ENCODE measurements around the gene EDNRA.

Gene EDNRA

GRCh38 chr4:147525494-147526271, 44.8 kb downstream of the EDNRA start:
- no peak for DNase-seq (ENCODE audit: low read depth)
- H3K36me3 ChIP-seq (ENCODE audit: control insufficient read depth, insufficient read depth, low read length, severe bottlenecking), result no peaks in the 10 kb centered on the region
- H3K27me3 ChIP-seq (replicated peaks; ENCODE audit: control insufficient read depth, insufficient read depth, low read length), result no peaks in the 10 kb centered on the region
- H3K4me3 ChIP-seq (ENCODE audit: low read length), result no peak overlapping the region
- H3K9ac ChIP-seq (ENCODE audit: low read length), result no peak overlapping the region
- peaks cover 22% of the 10 kb centered on the region for H3K4me1 ChIP-seq (ENCODE audit: control insufficient read depth, insufficient read depth, low read length)
- H3K9me3 ChIP-seq (ENCODE audit: control insufficient read depth, low read length), result no peaks in the 10 kb centered on the region

GRCh38 chr4:147526272-147526654, 45.4 kb downstream of the EDNRA start:
- peaks cover 22% of the 10 kb centered on the region for H3K4me1 ChIP-seq (ENCODE audit: control insufficient read depth, insufficient read depth, low read length)
- H3K4me3 ChIP-seq (ENCODE audit: low read length), result no peak overlapping the region
- no peaks in the 10 kb centered on the region for H3K27me3 ChIP-seq (replicated peaks; ENCODE audit: control insufficient read depth, insufficient read depth, low read length)
- DNase-seq (ENCODE audit: low read depth), result no peak
- H3K9me3 ChIP-seq (ENCODE audit: control insufficient read depth, low read length), result no peaks in the 10 kb centered on the region
- H3K36me3 ChIP-seq (ENCODE audit: control insufficient read depth, insufficient read depth, low read length, severe bottlenecking), result no peaks in the 10 kb centered on the region
- H3K9ac ChIP-seq (ENCODE audit: low read length), result no peak overlapping the region

DNA sequence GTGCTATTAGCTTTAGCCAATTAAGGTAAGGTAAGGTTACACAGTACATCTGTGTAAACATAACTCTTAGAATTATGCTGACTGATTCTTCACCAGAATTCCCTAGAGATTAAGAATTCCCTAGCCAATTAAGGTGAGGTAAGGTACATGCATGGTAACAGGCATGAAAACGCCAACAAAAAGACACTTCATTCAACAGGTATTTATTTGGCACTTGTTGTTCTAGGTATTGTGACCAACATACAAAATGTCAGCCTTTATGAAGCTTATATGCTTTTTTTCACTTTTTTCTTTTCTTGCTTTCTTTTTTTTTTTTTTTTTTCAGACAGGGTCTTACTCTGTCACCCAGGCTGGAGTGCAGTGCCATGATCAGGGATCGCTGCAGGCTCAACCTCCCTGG, 47.2 kb downstream of the EDNRA start:
- no peak for DNase-seq (ENCODE audit: low read depth)
- Histone ChIP-seq H3K9ac (ENCODE audit: low read length) (no peak overlapping the region), H3K4me3 (ENCODE audit: low read length) (no peak overlapping the region), H3K36me3 (ENCODE audit: control insufficient read depth, insufficient read depth, low read length, severe bottlenecking) (no peaks in the 10 kb centered on the region), H3K27me3 (replicated peaks; ENCODE audit: control insufficient read depth, insufficient read depth, low read length) (no peaks in the 10 kb centered on the region), H3K4me1 (ENCODE audit: control insufficient read depth, insufficient read depth, low read length) (peaks cover 22% of the 10 kb centered on the region), H3K9me3 (ENCODE audit: control insufficient read depth, low read length) (no peaks in the 10 kb centered on the region)

DNA sequence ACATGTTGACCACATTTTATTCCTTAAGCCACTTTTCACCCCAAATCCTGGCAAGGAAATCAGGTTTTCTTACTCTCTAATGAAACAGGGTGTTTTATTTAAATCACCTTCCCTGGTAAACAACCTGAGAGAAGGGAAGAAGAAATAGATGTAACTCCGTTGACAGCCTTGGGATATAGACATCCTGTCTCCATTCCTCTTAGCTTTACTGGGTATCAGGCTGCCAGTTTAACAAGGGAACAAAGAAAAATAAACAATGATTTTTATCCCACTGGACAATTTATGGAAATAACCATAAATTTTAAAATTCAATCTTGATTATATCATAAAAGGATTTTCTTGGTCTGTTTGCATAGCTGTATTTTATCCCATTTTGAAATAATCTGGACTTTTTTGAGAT, 49.2 kb downstream of the EDNRA start:
- no peak overlapping the region for H3K4me3 ChIP-seq (ENCODE audit: low read length)
- H3K9me3 ChIP-seq (ENCODE audit: control insufficient read depth, low read length), result no peaks in the 10 kb centered on the region

GRCh38 chr4:147530723-147531122, 49.8 kb downstream of the EDNRA start:
- Histone ChIP-seq H3K9ac (ENCODE audit: low read length) (no peak overlapping the region), H3K27me3 (replicated peaks; ENCODE audit: control insufficient read depth, insufficient read depth, low read length) (no peaks in the 10 kb centered on the region), H3K9me3 (ENCODE audit: control insufficient read depth, low read length) (no peaks in the 10 kb centered on the region), H3K36me3 (ENCODE audit: control insufficient read depth, insufficient read depth, low read length, severe bottlenecking) (no peaks in the 10 kb centered on the region), H3K4me1 (ENCODE audit: control insufficient read depth, insufficient read depth, low read length) (peaks cover 9% of the 10 kb centered on the region), H3K4me3 (ENCODE audit: low read length) (no peak overlapping the region)
- no peak for DNase-seq (ENCODE audit: low read depth)

More for the DNA sequence above, 49.2 kb downstream of the EDNRA start:
- no peaks in the 10 kb centered on the region for H3K36me3 ChIP-seq (ENCODE audit: control insufficient read depth, insufficient read depth, low read length, severe bottlenecking)
- no peaks in the 10 kb centered on the region for H3K27me3 ChIP-seq (replicated peaks; ENCODE audit: control insufficient read depth, insufficient read depth, low read length)
- DNase-seq (ENCODE audit: low read depth), result no peak
- peaks cover 15% of the 10 kb centered on the region for H3K4me1 ChIP-seq (ENCODE audit: control insufficient read depth, insufficient read depth, low read length)
- no peak overlapping the region for H3K9ac ChIP-seq (ENCODE audit: low read length)

DNA sequence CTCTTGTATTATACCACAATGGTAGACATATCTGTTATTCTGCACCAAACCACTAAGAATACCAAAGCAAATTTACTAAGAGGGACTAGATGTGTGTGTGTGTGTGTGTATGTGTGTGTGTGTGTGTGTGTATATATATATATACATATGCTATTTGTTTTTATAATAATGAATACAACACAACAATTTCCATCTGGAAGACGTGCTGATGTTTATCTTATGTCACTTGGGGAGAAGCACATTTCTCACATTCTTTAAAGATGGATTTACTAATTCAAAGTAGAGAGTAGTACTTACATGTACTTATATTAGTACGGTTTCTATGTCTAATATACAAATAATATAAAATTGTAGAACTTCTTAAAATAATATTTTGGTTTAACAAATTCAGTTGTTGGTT, 52.0 kb downstream of the EDNRA start:
- Histone ChIP-seq H3K27me3 (replicated peaks; ENCODE audit: control insufficient read depth, insufficient read depth, low read length) (no peaks in the 10 kb centered on the region), H3K36me3 (ENCODE audit: control insufficient read depth, insufficient read depth, low read length, severe bottlenecking) (no peaks in the 10 kb centered on the region), H3K9ac (ENCODE audit: low read length) (no peak overlapping the region), H3K4me3 (ENCODE audit: low read length) (no peak overlapping the region), H3K4me1 (ENCODE audit: control insufficient read depth, insufficient read depth, low read length) (peaks cover 3% of the 10 kb centered on the region), H3K9me3 (ENCODE audit: control insufficient read depth, low read length) (no peaks in the 10 kb centered on the region)
- DNase-seq (ENCODE audit: low read depth), result no peak

- no peaks in the 10 kb centered on the region for H3K27me3 ChIP-seq (replicated peaks; ENCODE audit: control insufficient read depth, insufficient read depth, low read length)
- no peaks in the 10 kb centered on the region for H3K9me3 ChIP-seq (ENCODE audit: control insufficient read depth, low read length)
- H3K9ac ChIP-seq (ENCODE audit: low read length), result no peak overlapping the region
- peaks cover 3% of the 10 kb centered on the region for H3K4me1 ChIP-seq (ENCODE audit: control insufficient read depth, insufficient read depth, low read length)
- H3K36me3 ChIP-seq (ENCODE audit: control insufficient read depth, insufficient read depth, low read length, severe bottlenecking), result no peaks in the 10 kb centered on the region
- no peak for DNase-seq (ENCODE audit: low read depth)
- no peak overlapping the region for H3K4me3 ChIP-seq (ENCODE audit: low read length)
Observed at GRCh38 chr4:147533331-147533730, 52.4 kb downstream of the EDNRA start.

DNA sequence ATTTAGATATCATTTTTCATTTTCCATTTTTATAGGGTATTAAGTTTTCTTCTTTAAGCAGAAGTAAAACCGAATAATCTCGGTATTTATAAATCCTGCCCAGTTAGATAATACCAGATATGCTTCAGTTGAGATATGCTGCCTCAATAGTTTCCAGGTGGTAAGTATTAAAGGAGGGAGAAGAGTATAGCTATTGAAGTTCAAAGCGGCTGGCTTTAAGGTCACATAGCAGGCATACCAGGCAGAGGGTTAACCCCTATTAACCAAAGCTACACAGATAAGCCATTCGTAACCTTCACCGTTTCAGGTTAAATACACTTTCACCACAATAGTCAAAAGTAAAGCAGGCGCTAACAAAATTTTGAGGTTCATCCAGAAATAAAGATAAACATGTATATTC, 54.2 kb downstream of the EDNRA start:
- Histone ChIP-seq H3K9me3 (ENCODE audit: control insufficient read depth, low read length) (no peaks in the 10 kb centered on the region), H3K27me3 (replicated peaks; ENCODE audit: control insufficient read depth, insufficient read depth, low read length) (no peaks in the 10 kb centered on the region), H3K4me3 (ENCODE audit: low read length) (no peak overlapping the region), H3K36me3 (ENCODE audit: control insufficient read depth, insufficient read depth, low read length, severe bottlenecking) (no peaks in the 10 kb centered on the region), H3K9ac (ENCODE audit: low read length) (no peak overlapping the region), H3K4me1 (ENCODE audit: control insufficient read depth, insufficient read depth, low read length) (peaks cover 3% of the 10 kb centered on the region)
- DNase-seq (ENCODE audit: low read depth), result no peak

DNA sequence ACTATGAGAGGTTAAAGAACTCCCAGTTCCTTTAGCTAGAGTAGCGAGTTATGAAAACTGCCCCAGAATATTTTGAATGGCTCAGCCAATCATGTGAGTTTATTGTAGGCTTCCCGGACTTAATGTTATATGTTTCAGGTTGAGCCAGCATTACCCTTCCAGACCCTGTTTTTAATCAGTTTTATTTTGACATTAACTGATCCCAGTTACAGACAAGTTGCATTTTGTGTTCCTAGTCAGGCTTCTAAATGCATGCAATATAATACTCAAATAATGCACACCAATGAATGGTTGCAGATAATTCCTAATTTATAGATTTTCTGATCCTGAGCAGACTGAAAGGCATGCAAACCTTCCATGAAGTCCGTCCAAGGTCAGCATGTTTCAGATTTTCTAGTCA, 57.8 kb downstream of the EDNRA start:
- no peaks in the 10 kb centered on the region for H3K9me3 ChIP-seq (ENCODE audit: control insufficient read depth, low read length)
- no peaks in the 10 kb centered on the region for H3K36me3 ChIP-seq (ENCODE audit: control insufficient read depth, insufficient read depth, low read length, severe bottlenecking)
- H3K4me1 ChIP-seq (ENCODE audit: control insufficient read depth, insufficient read depth, low read length), result peaks cover 3% of the 10 kb centered on the region
- no peaks in the 10 kb centered on the region for H3K27me3 ChIP-seq (replicated peaks; ENCODE audit: control insufficient read depth, insufficient read depth, low read length)
- no peak for DNase-seq (ENCODE audit: low read depth)
- H3K9ac ChIP-seq (ENCODE audit: low read length), result no peak overlapping the region
- H3K4me3 ChIP-seq (ENCODE audit: low read length), result no peak overlapping the region

DNA sequence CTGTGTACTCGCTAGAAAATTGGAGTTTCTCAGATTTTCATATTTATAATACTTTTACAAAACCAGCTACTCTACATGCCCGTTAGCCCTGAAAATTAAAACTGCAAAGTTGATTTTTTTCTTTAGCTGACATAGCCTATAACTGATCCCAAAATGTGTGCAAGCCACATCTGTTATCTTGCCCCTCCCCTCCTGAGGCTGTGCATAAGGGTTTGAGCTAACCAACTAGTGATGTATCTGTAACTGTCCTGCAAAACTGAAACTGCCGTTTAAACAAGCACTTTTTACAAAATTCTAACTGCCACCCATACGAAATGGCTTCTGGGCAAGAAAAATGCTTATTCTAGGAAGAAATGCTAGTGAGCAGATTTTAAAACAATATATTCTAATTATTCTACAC, 59.1 kb downstream of the EDNRA start:
- Histone ChIP-seq H3K9me3 (ENCODE audit: control insufficient read depth, low read length) (no peaks in the 10 kb centered on the region), H3K4me3 (ENCODE audit: low read length) (no peak overlapping the region), H3K36me3 (ENCODE audit: control insufficient read depth, insufficient read depth, low read length, severe bottlenecking) (no peaks in the 10 kb centered on the region), H3K9ac (ENCODE audit: low read length) (no peak overlapping the region), H3K27me3 (replicated peaks; ENCODE audit: control insufficient read depth, insufficient read depth, low read length) (no peaks in the 10 kb centered on the region), H3K4me1 (ENCODE audit: control insufficient read depth, insufficient read depth, low read length) (no peaks in the 10 kb centered on the region)
- peak; percentile 15 for DNase-seq (ENCODE audit: low read depth)

- no peaks in the 10 kb centered on the region for H3K27me3 ChIP-seq (replicated peaks; ENCODE audit: control insufficient read depth, insufficient read depth, low read length)
- no peaks in the 10 kb centered on the region for H3K9me3 ChIP-seq (ENCODE audit: control insufficient read depth, low read length)
- DNase-seq (ENCODE audit: low read depth), result no peak
- no peaks in the 10 kb centered on the region for H3K36me3 ChIP-seq (ENCODE audit: control insufficient read depth, insufficient read depth, low read length, severe bottlenecking)
- peaks cover 7% of the 10 kb centered on the region for H3K4me1 ChIP-seq (ENCODE audit: control insufficient read depth, insufficient read depth, low read length)
- no peak overlapping the region for H3K4me3 ChIP-seq (ENCODE audit: low read length)
- H3K9ac ChIP-seq (ENCODE audit: low read length), result no peak overlapping the region
Observed at GRCh38 chr4:147542229-147542990, 61.5 kb downstream of the EDNRA start.
